Measurements from ENCODE around the gene NR1I3. TPM values are rescaled to one million over a fixed set of nuclear protein-coding genes. Genes with fewer than 3 reads are reported as not detected.

The NR1I3 gene
- total and polyA plus RNA-seq, 2 of the 13 experiments (the other 11 are each of a cell fraction or from before 2014, with no cell fraction given), result 0.62 to 0.95 TPM

DNA sequence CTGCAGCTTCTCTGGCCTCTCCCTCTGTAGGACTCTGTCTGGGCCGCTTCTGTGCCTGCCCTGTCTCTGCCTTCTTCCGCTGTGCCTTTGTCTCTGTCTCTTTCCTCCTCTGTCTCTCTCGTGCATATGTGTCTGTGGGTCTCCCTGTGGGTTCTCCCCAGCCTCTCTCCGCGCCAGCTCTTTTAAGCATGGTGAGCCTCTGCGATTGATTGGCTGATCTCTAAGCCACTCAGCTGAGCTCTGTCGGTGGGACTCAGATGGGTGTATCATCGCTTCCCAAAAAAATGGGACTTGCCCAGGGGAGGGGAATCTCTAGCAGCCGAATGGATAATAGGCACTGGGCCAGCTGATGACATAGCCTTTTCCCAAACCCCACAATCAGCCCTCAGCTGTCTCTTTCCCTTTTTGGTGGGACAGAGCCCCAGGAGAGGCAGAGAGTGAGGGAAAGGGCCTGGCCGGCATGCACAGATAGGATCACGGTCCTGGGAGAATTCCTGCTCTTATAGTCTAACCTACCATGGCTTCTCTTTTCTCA is 39.0 kb downstream of the NR1I3 start, which contains the start of gene ADAMTS4 (continued):
- TF ChIP-seq, protein P1, sequence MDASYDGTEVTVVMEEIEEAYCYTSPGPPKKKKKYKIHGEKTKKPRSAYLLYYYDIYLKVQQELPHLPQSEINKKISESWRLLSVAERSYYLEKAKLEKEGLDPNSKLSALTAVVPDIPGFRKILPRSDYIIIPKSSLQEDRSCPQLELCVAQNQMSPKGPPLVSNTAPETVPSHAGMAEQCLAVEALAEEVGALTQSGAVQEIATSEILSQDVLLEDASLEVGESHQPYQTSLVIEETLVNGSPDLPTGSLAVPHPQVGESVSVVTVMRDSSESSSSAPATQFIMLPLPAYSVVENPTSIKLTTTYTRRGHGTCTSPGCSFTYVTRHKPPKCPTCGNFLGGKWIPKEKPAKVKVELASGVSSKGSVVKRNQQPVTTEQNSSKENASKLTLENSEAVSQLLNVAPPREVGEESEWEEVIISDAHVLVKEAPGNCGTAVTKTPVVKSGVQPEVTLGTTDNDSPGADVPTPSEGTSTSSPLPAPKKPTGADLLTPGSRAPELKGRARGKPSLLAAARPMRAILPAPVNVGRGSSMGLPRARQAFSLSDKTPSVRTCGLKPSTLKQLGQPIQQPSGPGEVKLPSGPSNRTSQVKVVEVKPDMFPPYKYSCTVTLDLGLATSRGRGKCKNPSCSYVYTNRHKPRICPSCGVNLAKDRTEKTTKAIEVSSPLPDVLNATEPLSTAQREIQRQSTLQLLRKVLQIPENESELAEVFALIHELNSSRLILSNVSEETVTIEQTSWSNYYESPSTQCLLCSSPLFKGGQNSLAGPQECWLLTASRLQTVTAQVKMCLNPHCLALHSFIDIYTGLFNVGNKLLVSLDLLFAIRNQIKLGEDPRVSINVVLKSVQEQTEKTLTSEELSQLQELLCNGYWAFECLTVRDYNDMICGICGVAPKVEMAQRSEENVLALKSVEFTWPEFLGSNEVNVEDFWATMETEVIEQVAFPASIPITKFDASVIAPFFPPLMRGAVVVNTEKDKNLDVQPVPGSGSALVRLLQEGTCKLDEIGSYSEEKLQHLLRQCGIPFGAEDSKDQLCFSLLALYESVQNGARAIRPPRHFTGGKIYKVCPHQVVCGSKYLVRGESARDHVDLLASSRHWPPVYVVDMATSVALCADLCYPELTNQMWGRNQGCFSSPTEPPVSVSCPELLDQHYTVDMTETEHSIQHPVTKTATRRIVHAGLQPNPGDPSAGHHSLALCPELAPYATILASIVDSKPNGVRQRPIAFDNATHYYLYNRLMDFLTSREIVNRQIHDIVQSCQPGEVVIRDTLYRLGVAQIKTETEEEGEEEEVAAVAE (CRISPR knock-in tag; IDR thresholded peaks at IDR 0.05; ENCODE audit: borderline replicate concordance), result no peak
- TF ChIP-seq TRIM24 (CRISPR knock-in tag; IDR thresholded peaks at IDR 0.05) (no peak), POLR2G (IDR thresholded peaks at IDR 0.05; ENCODE audit: low read depth, low read length) (peak; percentile 74), LCORL (IDR thresholded peaks at IDR 0.05) (no peak), LCORL (CRISPR knock-in tag; IDR thresholded peaks at IDR 0.05) (peak; percentile 36; the same call in 1 of the 2 replicates), YEATS2 (CRISPR knock-in tag; IDR thresholded peaks at IDR 0.05; ENCODE audit: borderline replicate concordance) (no peak), SAP130 (CRISPR knock-in tag; IDR thresholded peaks at IDR 0.05; ENCODE audit: low read depth) (peak; percentile 35; the same call in 1 of the 2 replicates), SIN3B (IDR thresholded peaks at IDR 0.05; ENCODE audit: low read length) (peak; percentile 66; the same call in 1 of the 2 replicates), DNMT3B (CRISPR knock-in tag; conservative IDR thresholded peaks at IDR 0.05) (no peak), ZNF329 (CRISPR knock-in tag; IDR thresholded peaks at IDR 0.05; ENCODE audit: low read depth) (no peak)
- TF ChIP-seq, protein P2, sequence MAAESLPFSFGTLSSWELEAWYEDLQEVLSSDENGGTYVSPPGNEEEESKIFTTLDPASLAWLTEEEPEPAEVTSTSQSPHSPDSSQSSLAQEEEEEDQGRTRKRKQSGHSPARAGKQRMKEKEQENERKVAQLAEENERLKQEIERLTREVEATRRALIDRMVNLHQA (CRISPR knock-in tag; IDR thresholded peaks at IDR 0.05), result no peak
